Loucy (cell line): ENCODE results near the gene TMEM81.

Experiments
- H2AFZ ChIP-seq: fragments of 200-600 bp; sonication (generic); 2 replicates; pipeline ENCODE4 v1.6.0; 2016; ENCODE audit warnings: antibody characterized with exemption, mild to moderate bottlenecking, low read length, moderate library complexity
- H3F3A ChIP-seq: fragments of 200-600 bp; 2 replicates; pipeline ENCODE4 v1.6.0; 2016; ENCODE audit warnings: antibody characterized with exemption, low read depth, mild to moderate bottlenecking
- H3K27me3 ChIP-seq: fragments of 200-600 bp; sonication (generic); 2 replicates; pipeline ENCODE4 v1.6.1; 2014; ENCODE audit warnings: low read length, mild to moderate bottlenecking; ENCODE audit not compliant: insufficient read depth, poor library complexity, severe bottlenecking
- H3K36me3 ChIP-seq: fragments of 200-600 bp; sonication (generic); 2 replicates; pipeline ENCODE4 v1.6.1; 2016; ENCODE audit warnings: low read length; ENCODE audit not compliant: insufficient read depth
- H3K4me1 ChIP-seq: fragments of 200-600 bp; sonication (generic); 2 replicates; pipeline ENCODE4 v1.5.1; 2014; ENCODE audit warnings: low read length, mild to moderate bottlenecking; ENCODE audit not compliant: insufficient read depth, poor library complexity, severe bottlenecking
- H3K4me2 ChIP-seq: fragments of 200-600 bp; sonication (generic); 2 replicates; pipeline ENCODE4 v1.6.0; 2014; ENCODE audit warnings: antibody characterized with exemption, low read length, low read depth, mild to moderate bottlenecking; ENCODE audit not compliant: poor library complexity, severe bottlenecking
- H3K4me3 ChIP-seq: fragments of 200-600 bp; sonication (generic); 2 replicates; pipeline ENCODE4 v1.5.1; 2014; ENCODE audit warnings: low read length, mild to moderate bottlenecking, mixed read lengths; ENCODE audit not compliant: poor library complexity, severe bottlenecking
- H3K79me2 ChIP-seq: fragments of 200-600 bp; sonication (generic); 2 replicates; pipeline ENCODE4 v1.6.1; 2014; ENCODE audit warnings: low read length; ENCODE audit not compliant: insufficient read depth
- H3K9ac ChIP-seq: fragments of 200-600 bp; sonication (generic); 2 replicates; pipeline ENCODE4 v1.6.0; 2014; ENCODE audit warnings: mild to moderate bottlenecking, low read depth, low read length, moderate library complexity; ENCODE audit not compliant: poor library complexity, severe bottlenecking
- H3K9me2 ChIP-seq: fragments of 200-600 bp; sonication (generic); replicated peaks from 2 replicates; pipeline ENCODE4 v1.6.1; 2016; ENCODE audit warnings: low read depth, low read length, mixed read lengths
- H3K9me3 ChIP-seq: fragments of 200-600 bp; sonication (generic); 2 replicates; pipeline ENCODE4 v1.6.1; 2014; ENCODE audit warnings: mild to moderate bottlenecking, antibody characterized with exemption, low read length, low read depth; ENCODE audit not compliant: insufficient read depth
- H4K20me1 ChIP-seq: fragments of 200-600 bp; sonication (generic); 2 replicates; pipeline ENCODE4 v1.6.0; 2014; ENCODE audit warnings: antibody characterized with exemption, low read length, mild to moderate bottlenecking; ENCODE audit not compliant: insufficient read depth, poor library complexity, severe bottlenecking
- CTCF ChIP-seq: fragments of 200-600 bp; sonication (generic); conservative IDR thresholded peaks from 2 replicates; pipeline ENCODE4 v1.5.1; 2014; ENCODE audit warnings: mild to moderate bottlenecking, antibody characterized with exemption, low read length
- EZH2phosphoT487 ChIP-seq: fragments of 200-600 bp; IDR thresholded peaks from 2 replicates; pipeline ENCODE4 v1.6.1; 2018; ENCODE audit warnings: antibody characterized with exemption, mild to moderate bottlenecking, moderate library complexity, borderline replicate concordance

The TMEM81 gene

GRCh38 chr1:205077158-205077933 lies 6.9 kb downstream of the TMEM81 start:
- Histone ChIP-seq H3K4me2 (no peak overlapping the region), H2AFZ (no peak overlapping the region), H3K4me1 (no peaks in the 10 kb centered on the region), H3K36me3 (no peaks in the 10 kb centered on the region), H3K9me2 (no peaks in the 10 kb centered on the region), H3K27me3 (no peaks in the 10 kb centered on the region), H4K20me1 (no peaks in the 10 kb centered on the region), H3K9me3 (no peaks in the 10 kb centered on the region), H3F3A (no peaks in the 10 kb centered on the region), H3K4me3 (no peak overlapping the region), H3K79me2 (no peaks in the 10 kb centered on the region), H3K9ac (no peak overlapping the region)
- no peak for TF ChIP-seq CTCF
- no peak for TF ChIP-seq EZH2phosphoT487

GRCh38 chr1:205076245-205076761 lies 8.0 kb downstream of the TMEM81 start:
- H3K36me3 ChIP-seq = no peaks in the 10 kb centered on the region
- no peak for TF ChIP-seq EZH2phosphoT487
- TF ChIP-seq CTCF = no peak
- H2AFZ ChIP-seq = no peak overlapping the region
- H3K9me3 ChIP-seq = no peaks in the 10 kb centered on the region
- H3K9ac ChIP-seq = no peak overlapping the region
- H3F3A ChIP-seq = no peaks in the 10 kb centered on the region
- no peaks in the 10 kb centered on the region for H3K4me1 ChIP-seq
- no peak overlapping the region for H3K4me2 ChIP-seq
- no peaks in the 10 kb centered on the region for H3K9me2 ChIP-seq
- H4K20me1 ChIP-seq = no peaks in the 10 kb centered on the region
- no peaks in the 10 kb centered on the region for H3K79me2 ChIP-seq
- H3K4me3 ChIP-seq = no peak overlapping the region
- H3K27me3 ChIP-seq = no peaks in the 10 kb centered on the region

GRCh38 chr1:205075642-205076155 lies 8.6 kb downstream of the TMEM81 start:
- Histone ChIP-seq H3K4me1 (no peaks in the 10 kb centered on the region), H3K9me2 (no peaks in the 10 kb centered on the region), H3K36me3 (no peaks in the 10 kb centered on the region), H3K9me3 (no peaks in the 10 kb centered on the region), H4K20me1 (no peaks in the 10 kb centered on the region), H3K79me2 (no peaks in the 10 kb centered on the region), H3K27me3 (no peaks in the 10 kb centered on the region), H2AFZ (no peak overlapping the region), H3K4me3 (no peak overlapping the region), H3K4me2 (no peak overlapping the region), H3F3A (no peaks in the 10 kb centered on the region), H3K9ac (no peak overlapping the region)
- TF ChIP-seq EZH2phosphoT487 (no peak), CTCF (no peak)
